ENCODE data around the gene RNF123. TPM values are rescaled to one million over a fixed set of nuclear protein-coding genes. Genes with fewer than 3 reads are reported as not detected.
A peak's percentile ranks its signal among the peaks of the same experiment; 100 is the strongest.
"Not testable (repeated sequence)": the region's sequence is repeated elsewhere in the genome, so short reads cannot be mapped to it uniquely, and the experiment has no call there.

RNF123 gene
- total RNA-seq, 6 experiments from 2014 or later = 35.3 to 44.2 (median 39.8) TPM

GRCh38 chr3:49681543-49681942 lies 7.8 kb upstream of the RNF123 start:
- TF ChIP-seq, protein P1, sequence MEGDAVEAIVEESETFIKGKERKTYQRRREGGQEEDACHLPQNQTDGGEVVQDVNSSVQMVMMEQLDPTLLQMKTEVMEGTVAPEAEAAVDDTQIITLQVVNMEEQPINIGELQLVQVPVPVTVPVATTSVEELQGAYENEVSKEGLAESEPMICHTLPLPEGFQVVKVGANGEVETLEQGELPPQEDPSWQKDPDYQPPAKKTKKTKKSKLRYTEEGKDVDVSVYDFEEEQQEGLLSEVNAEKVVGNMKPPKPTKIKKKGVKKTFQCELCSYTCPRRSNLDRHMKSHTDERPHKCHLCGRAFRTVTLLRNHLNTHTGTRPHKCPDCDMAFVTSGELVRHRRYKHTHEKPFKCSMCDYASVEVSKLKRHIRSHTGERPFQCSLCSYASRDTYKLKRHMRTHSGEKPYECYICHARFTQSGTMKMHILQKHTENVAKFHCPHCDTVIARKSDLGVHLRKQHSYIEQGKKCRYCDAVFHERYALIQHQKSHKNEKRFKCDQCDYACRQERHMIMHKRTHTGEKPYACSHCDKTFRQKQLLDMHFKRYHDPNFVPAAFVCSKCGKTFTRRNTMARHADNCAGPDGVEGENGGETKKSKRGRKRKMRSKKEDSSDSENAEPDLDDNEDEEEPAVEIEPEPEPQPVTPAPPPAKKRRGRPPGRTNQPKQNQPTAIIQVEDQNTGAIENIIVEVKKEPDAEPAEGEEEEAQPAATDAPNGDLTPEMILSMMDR (IDR thresholded peaks at IDR 0.05) = no peak
- Mint-ChIP-seq H3K4me3 (no peak overlapping the region), H3K36me3 (ENCODE audit: low read depth) (peaks cover 14% of the 10 kb centered on the region), H3K27ac (no peak overlapping the region), H3K9me3 (no peaks in the 10 kb centered on the region), H3K4me1 (ENCODE audit: low read depth) (no peaks in the 10 kb centered on the region), H3K27me3 (ENCODE audit: insufficient read depth) (peaks cover 2% of the 10 kb centered on the region; the same call in 1 of the 2 replicates)
- no peak for DNase-seq

- H3K27ac Mint-ChIP-seq = no peak overlapping the region
These were observed 6.2 kb upstream of the RNF123 start for GRCh38 chr3:49683162-49683561.

DNA sequence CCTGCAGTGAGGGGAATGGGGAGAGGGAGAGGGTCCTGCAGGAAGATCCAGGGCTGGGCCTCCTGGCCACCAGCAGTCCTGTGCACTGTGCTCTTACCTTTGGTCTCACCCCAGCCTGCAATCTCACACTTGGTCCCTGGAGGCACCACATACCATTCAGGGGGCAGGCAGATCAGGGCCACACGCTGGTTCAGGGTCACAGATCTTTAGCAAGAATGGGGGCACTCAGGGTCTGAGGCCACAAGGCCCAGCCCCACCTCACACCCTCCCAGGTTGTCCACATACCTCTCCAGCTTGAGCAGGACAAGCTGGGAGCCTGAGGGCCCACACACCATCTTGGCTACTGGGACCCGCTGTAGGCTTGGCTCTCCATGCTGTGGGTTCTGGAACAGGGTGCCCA lies 4.9 kb upstream of the RNF123 start:
- H3K27ac Mint-ChIP-seq; H3K27me3 Mint-ChIP-seq (ENCODE audit: insufficient read depth); H3K36me3 Mint-ChIP-seq (ENCODE audit: low read depth); H3K4me1 Mint-ChIP-seq (ENCODE audit: low read depth); H3K4me3 Mint-ChIP-seq; H3K9me3 Mint-ChIP-seq; DNase-seq: not testable (repeated sequence)

More at GRCh38 chr3:49683162-49683561, 6.2 kb upstream of the RNF123 start:
- Mint-ChIP-seq H3K9me3 (no peaks in the 10 kb centered on the region), H3K4me3 (no peak overlapping the region), H3K4me1 (ENCODE audit: low read depth) (no peaks in the 10 kb centered on the region), H3K36me3 (ENCODE audit: low read depth) (peaks cover 8% of the 10 kb centered on the region), H3K27me3 (ENCODE audit: insufficient read depth) (peaks cover 2% of the 10 kb centered on the region)
- DNase-seq = no peak
- TF ChIP-seq, protein P1 (IDR thresholded peaks at IDR 0.05) = no peak

GRCh38 chr3:49685103-49685502 lies 4.3 kb upstream of the RNF123 start:
- H3K36me3 Mint-ChIP-seq (ENCODE audit: low read depth); H3K27me3 Mint-ChIP-seq (ENCODE audit: insufficient read depth); DNase-seq; H3K4me3 Mint-ChIP-seq; H3K9me3 Mint-ChIP-seq; H3K27ac Mint-ChIP-seq: not testable (repeated sequence)
- H3K4me1 Mint-ChIP-seq (ENCODE audit: low read depth) = peaks cover 15% of the 10 kb centered on the region

DNA sequence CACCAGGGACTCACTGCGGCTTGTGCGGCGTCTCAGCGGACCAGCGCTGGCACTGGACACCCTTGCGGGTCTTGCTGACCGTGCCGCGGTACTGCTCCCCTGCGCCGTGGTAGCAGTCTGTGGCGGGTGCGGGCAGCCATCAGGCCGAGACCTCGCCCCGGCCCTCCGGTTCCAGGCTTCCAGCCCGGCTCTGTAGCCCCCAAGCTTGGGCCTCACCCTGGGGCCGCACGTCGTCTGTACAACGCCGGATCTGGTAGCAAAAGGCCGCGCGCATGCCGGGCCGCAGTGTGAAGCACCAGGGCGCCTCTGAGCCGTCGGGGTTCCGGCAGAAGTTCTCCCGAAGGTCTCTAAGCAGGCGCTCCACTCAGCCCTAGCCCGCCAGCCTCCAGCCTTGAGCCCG lies 3.5 kb upstream of the RNF123 start:
- DNase-seq; H3K27ac Mint-ChIP-seq; H3K27me3 Mint-ChIP-seq (ENCODE audit: insufficient read depth); H3K36me3 Mint-ChIP-seq (ENCODE audit: low read depth); H3K9me3 Mint-ChIP-seq; H3K4me3 Mint-ChIP-seq: not testable (repeated sequence)
- H3K4me1 Mint-ChIP-seq (ENCODE audit: low read depth) = peaks cover 22% of the 10 kb centered on the region

- peaks cover 25% of the 10 kb centered on the region for H3K4me1 Mint-ChIP-seq (ENCODE audit: low read depth)
- not testable (repeated sequence) for H3K27me3 Mint-ChIP-seq (ENCODE audit: insufficient read depth); H3K36me3 Mint-ChIP-seq (ENCODE audit: low read depth); H3K4me3 Mint-ChIP-seq; H3K27ac Mint-ChIP-seq; DNase-seq; H3K9me3 Mint-ChIP-seq
These were observed 3.0 kb upstream of the RNF123 start for GRCh38 chr3:49686346-49686745.

DNA sequence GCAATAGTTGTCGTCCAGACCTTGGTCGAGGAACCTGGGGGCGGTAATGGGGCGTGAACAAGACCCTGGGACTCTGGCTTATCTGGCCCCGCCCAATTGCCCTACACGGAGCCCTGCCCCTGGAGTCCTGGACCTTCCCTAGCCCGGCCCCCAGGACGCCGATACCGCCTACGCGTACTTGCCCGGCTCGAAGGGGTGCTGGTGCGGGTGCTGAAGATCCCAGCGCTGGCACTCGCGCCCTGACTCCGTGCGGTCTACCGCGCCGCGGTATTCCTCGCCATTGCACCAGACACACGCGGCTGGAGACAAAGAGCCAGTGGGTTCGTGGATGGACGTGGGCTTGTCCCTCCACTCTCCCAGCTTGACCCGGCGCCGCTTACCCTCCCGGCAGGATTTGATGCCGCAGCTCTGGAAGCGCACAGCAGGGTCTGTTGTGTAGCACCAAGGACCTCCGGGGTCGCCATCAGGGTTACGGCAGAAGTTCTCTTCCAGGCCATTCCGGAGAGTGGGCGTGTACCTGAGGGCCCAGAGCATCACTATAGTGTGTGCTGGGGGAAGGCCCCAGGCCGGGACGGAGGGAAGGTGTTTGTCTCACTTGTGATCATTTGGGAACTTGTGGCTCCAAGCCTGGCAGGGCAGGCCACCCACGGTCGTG lies 2.5 kb upstream of the RNF123 start:
- H3K4me1 Mint-ChIP-seq (ENCODE audit: low read depth) = peaks cover 25% of the 10 kb centered on the region
- H3K27me3 Mint-ChIP-seq (ENCODE audit: insufficient read depth); H3K27ac Mint-ChIP-seq; H3K36me3 Mint-ChIP-seq (ENCODE audit: low read depth); H3K4me3 Mint-ChIP-seq; H3K9me3 Mint-ChIP-seq; DNase-seq: not testable (repeated sequence)

DNA sequence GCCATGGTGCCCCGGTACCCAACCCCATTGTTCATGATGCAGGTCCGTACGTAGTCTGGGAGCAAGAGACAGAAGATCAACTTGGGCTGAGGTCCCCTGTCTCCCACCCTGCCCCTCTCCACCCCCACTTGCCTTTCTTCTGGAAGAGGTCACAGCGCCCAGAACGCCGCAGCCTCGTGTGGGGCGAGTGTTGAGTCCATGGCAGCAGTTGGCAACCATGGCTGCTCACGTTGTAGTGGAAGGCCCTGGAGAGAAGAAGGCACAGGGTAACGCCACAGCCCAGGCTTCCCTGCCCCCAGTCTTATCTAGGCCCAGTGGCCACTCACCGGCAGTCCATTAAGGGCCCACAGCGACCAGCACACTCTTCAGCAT lies 1.9 kb upstream of the RNF123 start:
- H3K4me1 Mint-ChIP-seq (ENCODE audit: low read depth) = peaks cover 25% of the 10 kb centered on the region
- not testable (repeated sequence) for DNase-seq; H3K27me3 Mint-ChIP-seq (ENCODE audit: insufficient read depth); H3K9me3 Mint-ChIP-seq; H3K4me3 Mint-ChIP-seq; H3K27ac Mint-ChIP-seq; H3K36me3 Mint-ChIP-seq (ENCODE audit: low read depth)

GRCh38 chr3:49688338-49689045 lies 865 bp upstream of the RNF123 start:
- peaks cover 25% of the 10 kb centered on the region for H3K4me1 Mint-ChIP-seq (ENCODE audit: low read depth)
- H3K27ac Mint-ChIP-seq = peak overlapping the region; percentile 93
- peak overlapping the region; percentile 95 for H3K4me3 Mint-ChIP-seq
- H3K27me3 Mint-ChIP-seq (ENCODE audit: insufficient read depth); H3K36me3 Mint-ChIP-seq (ENCODE audit: low read depth); H3K9me3 Mint-ChIP-seq; DNase-seq: not testable (repeated sequence)

DNA sequence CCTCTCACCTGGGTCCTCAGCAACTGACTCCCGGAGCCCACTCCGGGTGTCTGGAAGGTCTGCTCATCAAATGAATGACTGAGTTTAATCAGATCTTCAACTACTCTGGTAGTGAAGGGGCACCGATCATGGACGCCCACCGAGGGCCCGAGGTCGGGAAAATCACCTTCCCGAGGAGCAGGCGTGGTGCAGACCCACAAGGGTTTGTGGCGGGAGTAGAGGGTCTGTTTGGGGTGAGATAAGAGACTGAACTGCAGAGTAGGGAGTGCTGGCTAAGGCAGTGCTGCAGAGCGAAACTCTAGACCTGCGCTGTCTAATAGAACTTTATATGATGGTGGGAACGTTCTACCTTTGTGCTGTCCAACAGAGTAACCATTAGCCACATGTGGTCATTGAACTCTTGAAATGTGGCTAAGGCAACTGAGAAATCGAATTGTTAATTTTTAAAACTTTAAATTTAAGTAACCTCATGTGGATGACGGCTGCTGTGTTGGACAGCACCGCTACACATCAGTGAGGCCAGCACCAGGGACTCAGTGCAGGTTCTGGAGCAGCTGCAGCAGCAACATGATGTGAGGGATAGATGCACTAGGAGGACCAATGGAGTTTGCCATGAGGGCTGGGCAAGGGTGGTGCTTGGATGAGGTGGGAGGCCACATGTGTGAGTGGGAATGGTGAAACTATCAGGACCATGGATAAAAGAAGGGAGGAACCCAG lies 709 bp downstream of the RNF123 start:
- H3K27ac Mint-ChIP-seq = peak overlapping the region; percentile 93
- not testable (repeated sequence) for H3K36me3 Mint-ChIP-seq (ENCODE audit: low read depth); H3K9me3 Mint-ChIP-seq; DNase-seq; H3K27me3 Mint-ChIP-seq (ENCODE audit: insufficient read depth)
- H3K4me3 Mint-ChIP-seq = peak overlapping the region; percentile 95
- H3K4me1 Mint-ChIP-seq (ENCODE audit: low read depth) = peaks cover 25% of the 10 kb centered on the region

- not testable (repeated sequence) for H3K27ac Mint-ChIP-seq; H3K36me3 Mint-ChIP-seq (ENCODE audit: low read depth); DNase-seq; H3K27me3 Mint-ChIP-seq (ENCODE audit: insufficient read depth); H3K9me3 Mint-ChIP-seq
- H3K4me3 Mint-ChIP-seq = peak overlapping the region; percentile 95
- H3K4me1 Mint-ChIP-seq (ENCODE audit: low read depth) = peaks cover 25% of the 10 kb centered on the region
These were observed 1.5 kb downstream of the RNF123 start for GRCh38 chr3:49690856-49691255.

DNA sequence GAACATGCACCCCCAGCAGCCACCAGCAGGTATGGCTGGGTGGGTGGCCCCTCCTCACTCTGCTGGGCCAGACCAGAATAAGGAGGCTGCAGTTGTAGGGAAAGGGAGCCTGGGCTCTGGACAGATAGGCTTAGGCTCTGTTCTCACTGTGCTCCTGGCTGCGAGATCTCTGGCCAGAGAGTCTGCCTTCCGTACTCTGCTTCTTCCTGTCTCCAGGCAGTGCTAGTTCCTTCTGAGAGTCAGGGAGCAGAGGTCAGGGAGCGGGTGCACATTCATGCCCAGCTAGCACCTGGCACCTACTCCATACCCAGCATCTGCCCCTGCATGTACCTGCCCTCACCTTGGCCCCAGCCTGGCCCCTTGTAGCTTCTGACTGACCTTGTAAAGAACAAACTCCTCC lies 2.1 kb downstream of the RNF123 start:
- not testable (repeated sequence) for H3K36me3 Mint-ChIP-seq (ENCODE audit: low read depth); H3K27ac Mint-ChIP-seq; H3K9me3 Mint-ChIP-seq; H3K4me3 Mint-ChIP-seq; DNase-seq; H3K27me3 Mint-ChIP-seq (ENCODE audit: insufficient read depth)
- peaks cover 25% of the 10 kb centered on the region for H3K4me1 Mint-ChIP-seq (ENCODE audit: low read depth)
